Measurements from ENCODE around the gene MBIP. TPM values are rescaled to one million over a fixed set of nuclear protein-coding genes. Genes with fewer than 3 reads are reported as not detected.

Gene MBIP
- total RNA-seq, 1 experiment from 2014 or later, result 19.1 TPM

GRCh38 chr14:36284971-36285595, 35.4 kb downstream of the MBIP start:
- Histone ChIP-seq H4K20me1 (ENCODE audit: insufficient read depth) (no peaks in the 10 kb centered on the region), H3K9me3 (ENCODE audit: control insufficient read depth in 1 of 2, insufficient read depth in 1 of 2, low read depth in 1 of 2, low read length in 2 of 2) (no peaks in the 10 kb centered on the region), H3K36me3 (ENCODE audit: control insufficient read depth in 1 of 2, insufficient read depth in 2 of 2, low read length in 2 of 2) (no peaks in the 10 kb centered on the region), H3K27ac (ENCODE audit: low read depth, low read length) (no peak overlapping the region), H2AFZ (ENCODE audit: low read depth, low read length, poor library complexity, severe bottlenecking) (no peak overlapping the region), H3K9ac (ENCODE audit: low read length) (no peak overlapping the region), H3K9me2 (ENCODE audit: insufficient read depth) (no peaks in the 10 kb centered on the region), H3K27me3 (ENCODE audit: insufficient read depth, low read length) (no peaks in the 10 kb centered on the region), H3K4me3 (replicated peaks in 1 of 2; ENCODE audit: low read depth in 1 of 2, low read length in 2 of 2) (no peak overlapping the region), H3K4me1 (ENCODE audit: control insufficient read depth in 1 of 2, insufficient read depth in 2 of 2, low read length in 2 of 2) (no peaks in the 10 kb centered on the region), H3K79me2 (ENCODE audit: insufficient read depth, low read length) (no peaks in the 10 kb centered on the region), H3K4me2 (ENCODE audit: low read length) (no peak overlapping the region)
- intact Hi-C loops (cut with micrococcal nuclease), result no loop called here
- ChIA-PET POLR2A (no interaction called here), RAD21 (ENCODE audit: low non-redundant PET in 1 of 2, low total read pairs in 2 of 2, uncharacterized antibody in 2 of 2, unreplicated experiment in 2 of 2) (no interaction called here), CTCF (no interaction called here)
- no TSS peak for BruUV-seq (replicated peaks)
- TF ChIP-seq YY1 (IDR thresholded peaks at IDR 0.05; ENCODE audit: extremely low read depth, insufficient replicate concordance, low read depth, low read length), result no peak
- no peak for TF ChIP-seq EZH2 (IDR thresholded peaks at IDR 0.05)
- TF ChIP-seq CTCF (IDR thresholded peaks at IDR 0.05 in 2 of 3, conservative IDR thresholded peaks at IDR 0.05 in 1 of 3; ENCODE audit: borderline replicate concordance in 1 of 3, insufficient read depth in 1 of 3, low read depth in 2 of 3, low read length in 2 of 3), result no peak
- TF ChIP-seq ELF1 (IDR thresholded peaks at IDR 0.05; ENCODE audit: borderline replicate concordance, low read depth), result no peak
- no peak for TF ChIP-seq JUND (IDR thresholded peaks at IDR 0.05)
- TF ChIP-seq POLR2AphosphoS5 (IDR thresholded peaks at IDR 0.05; ENCODE audit: low read depth, low read length), result no peak
- TF ChIP-seq ATF3 (IDR thresholded peaks at IDR 0.05), result no peak
- no peak for TF ChIP-seq EGR1 (IDR thresholded peaks at IDR 0.05; ENCODE audit: low read depth)
- TF ChIP-seq ZFX (IDR thresholded peaks at IDR 0.05), result no peak
- TF ChIP-seq SIN3A (IDR thresholded peaks at IDR 0.05; ENCODE audit: low read depth), result no peak
- TF ChIP-seq ZBTB33 (IDR thresholded peaks at IDR 0.05; ENCODE audit: extremely low read depth, insufficient replicate concordance, low read length), result no peak
- no peak for TF ChIP-seq ZNF274 (IDR thresholded peaks at IDR 0.05; ENCODE audit: low read depth, low read length)
- no peak for ATAC-seq
- no peak for DNase-seq (ENCODE audit: low read depth, low spot score)
